ENCODE data around the gene PHLDA2.

- no peak for TF ChIP-seq CTCF (IDR thresholded peaks at IDR 0.05)
- no peak for TF ChIP-seq POLR2A (IDR thresholded peaks at IDR 0.05)
- TF ChIP-seq POLR2AphosphoS5 (IDR thresholded peaks at IDR 0.05) = peak in 1 of 4 donors; percentile 18
- TF ChIP-seq EP300 (IDR thresholded peaks at IDR 0.05) = no peak
Observed at GRCh38 chr11:2933375-2934020, 4.3 kb upstream of the PHLDA2 start.
